GM19240 (cell line): ENCODE measurements around the gene ARID4A.
"Not testable (repeated sequence)": the region's sequence is repeated elsewhere in the genome, so short reads cannot be mapped to it uniquely, and the experiment has no call there.

Experiments used
- DNase-seq: peaks from one replicate; pipeline ENCODE4 v3.0.0; 2011; ENCODE audit warnings: low spot score; ENCODE audit not compliant: insufficient read length

The ARID4A gene

GRCh38 chr14:58294201-58294600 lies 4.2 kb upstream of the ARID4A start:
- no peak for DNase-seq

GRCh38 chr14:58296726-58297125 lies 1.6 kb upstream of the ARID4A start:
- no peak for DNase-seq

DNA sequence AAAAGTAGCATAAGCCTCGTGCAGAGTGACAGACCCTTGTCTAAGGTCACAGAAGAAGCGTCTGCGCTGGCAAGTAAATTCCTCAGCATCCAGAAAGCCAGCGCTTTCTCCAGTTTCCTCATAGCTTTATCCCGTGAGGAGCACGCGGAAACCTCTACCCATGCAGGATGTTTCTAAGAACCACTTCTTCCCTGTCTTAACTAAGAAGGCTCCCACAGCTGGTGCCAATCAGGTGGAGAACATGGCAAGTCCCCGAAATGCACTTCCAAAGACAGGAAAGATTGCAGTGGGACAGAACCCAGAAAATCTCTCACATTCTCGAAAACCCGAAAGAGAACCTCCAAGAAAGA lies 968 bp upstream of the ARID4A start:
- no peak for DNase-seq

GRCh38 chr14:58297762-58298476 lies 436 bp upstream of the ARID4A start:
- peak; percentile 74 for DNase-seq

GRCh38 chr14:58299401-58300330 lies 1.3 kb downstream of the ARID4A start:
- no peak for DNase-seq

- DNase-seq: no peak
These were observed 3.1 kb downstream of the ARID4A start for GRCh38 chr14:58301416-58301815.

DNA sequence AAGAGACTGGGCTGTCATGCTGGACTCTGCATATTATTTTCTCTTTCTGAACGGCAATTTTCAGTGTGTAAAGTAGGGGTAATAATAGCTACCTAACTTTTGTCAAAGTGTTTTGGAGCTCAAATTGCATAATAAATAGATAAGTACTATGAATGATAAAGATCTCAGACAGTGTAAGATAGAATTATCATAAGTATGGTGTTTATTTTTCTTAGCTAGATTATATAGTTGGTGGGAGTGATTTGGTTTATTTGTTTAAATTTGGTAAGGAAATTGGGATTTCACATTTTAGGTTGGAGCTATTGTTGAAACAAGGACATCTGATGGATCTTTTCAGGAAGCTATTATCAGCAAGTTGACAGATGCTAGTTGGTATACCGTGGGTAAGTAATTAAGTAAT lies 7.4 kb downstream of the ARID4A start:
- no peak for DNase-seq

- no peak for DNase-seq
These were observed 9.4 kb downstream of the ARID4A start for GRCh38 chr14:58307597-58308316.

DNA sequence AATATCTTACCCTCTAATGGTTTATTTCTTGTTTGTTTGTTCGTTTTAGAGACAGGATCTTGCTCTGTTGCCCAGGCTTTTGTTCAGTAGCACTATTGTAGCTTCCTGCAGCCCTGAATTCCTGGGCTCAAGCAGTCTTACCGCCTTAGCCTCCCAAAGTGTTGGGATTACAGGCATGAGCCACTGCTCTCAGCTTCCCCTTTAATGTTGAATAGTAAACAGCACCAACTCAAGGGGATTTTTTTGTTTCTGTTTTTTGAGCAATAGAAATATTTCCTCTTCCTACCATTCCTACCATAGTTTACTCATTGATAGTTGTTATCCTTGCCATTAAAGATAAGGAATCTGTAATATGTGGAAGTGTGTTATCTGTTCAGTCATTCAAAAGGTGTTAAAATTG lies 10.7 kb downstream of the ARID4A start:
- no peak for DNase-seq

DNA sequence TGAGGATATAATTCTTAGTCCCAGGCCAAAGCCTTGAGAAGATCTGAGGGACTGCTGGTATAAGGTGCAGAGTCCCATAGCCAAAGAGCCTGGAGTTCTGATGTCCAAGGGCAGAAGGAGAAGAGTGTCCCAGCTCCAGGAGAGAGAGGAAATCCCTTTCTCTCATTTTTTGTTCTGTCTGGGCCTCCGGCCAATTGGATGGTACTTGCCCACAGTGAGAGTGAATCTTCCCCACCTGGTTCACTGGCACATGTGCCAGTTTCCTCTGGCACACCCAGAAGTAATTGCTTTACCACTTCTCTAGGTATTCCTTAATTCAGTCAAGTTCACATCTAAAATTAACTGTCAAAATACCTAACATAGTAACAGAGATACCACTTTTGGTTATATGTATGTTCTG lies 15.3 kb downstream of the ARID4A start:
- no peak for DNase-seq

DNA sequence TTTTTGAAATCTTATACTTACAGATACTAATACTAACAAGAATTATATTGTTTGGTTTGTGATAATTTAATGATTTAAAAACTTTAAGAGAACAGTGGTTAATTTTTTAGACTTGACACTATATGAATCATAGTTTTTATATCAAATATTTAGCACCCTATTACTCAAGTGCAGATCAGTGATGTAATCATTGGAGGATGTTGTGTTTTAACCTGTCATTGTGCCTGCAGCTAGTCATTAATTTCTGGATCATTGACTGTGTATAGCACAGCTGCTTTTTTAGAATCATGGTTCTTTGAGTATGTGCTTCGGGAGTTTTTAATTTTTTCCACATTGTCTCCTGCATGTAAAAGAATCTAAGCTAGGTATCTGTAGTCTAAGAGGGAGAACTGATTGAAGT lies 17.3 kb downstream of the ARID4A start:
- no peak for DNase-seq

DNA sequence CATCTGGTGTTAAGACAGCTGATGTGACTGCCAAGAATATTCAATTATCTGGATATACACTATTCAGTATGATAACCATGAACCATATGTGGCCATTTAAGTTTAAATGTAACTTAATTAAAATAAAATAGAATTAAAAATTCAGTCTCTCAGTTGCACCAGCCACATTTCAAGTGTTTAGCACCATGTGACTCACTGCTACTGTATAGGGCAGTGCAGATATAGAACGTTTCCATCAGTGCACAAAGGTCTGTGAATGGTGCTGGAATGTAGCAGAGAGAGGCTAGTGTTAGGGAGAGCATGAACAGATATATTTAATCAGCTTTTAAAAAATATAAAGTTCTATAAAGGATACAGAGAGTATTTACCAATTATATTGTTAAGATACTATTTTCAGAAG lies 28.7 kb downstream of the ARID4A start:
- no peak for DNase-seq

GRCh38 chr14:58331111-58331510 lies 32.8 kb downstream of the ARID4A start:
- DNase-seq: peak; percentile 14

GRCh38 chr14:58332561-58332960 lies 34.2 kb downstream of the ARID4A start:
- DNase-seq: no peak

- not testable (repeated sequence) for DNase-seq
These were observed 41.3 kb downstream of the ARID4A start for GRCh38 chr14:58339666-58340065.

DNA sequence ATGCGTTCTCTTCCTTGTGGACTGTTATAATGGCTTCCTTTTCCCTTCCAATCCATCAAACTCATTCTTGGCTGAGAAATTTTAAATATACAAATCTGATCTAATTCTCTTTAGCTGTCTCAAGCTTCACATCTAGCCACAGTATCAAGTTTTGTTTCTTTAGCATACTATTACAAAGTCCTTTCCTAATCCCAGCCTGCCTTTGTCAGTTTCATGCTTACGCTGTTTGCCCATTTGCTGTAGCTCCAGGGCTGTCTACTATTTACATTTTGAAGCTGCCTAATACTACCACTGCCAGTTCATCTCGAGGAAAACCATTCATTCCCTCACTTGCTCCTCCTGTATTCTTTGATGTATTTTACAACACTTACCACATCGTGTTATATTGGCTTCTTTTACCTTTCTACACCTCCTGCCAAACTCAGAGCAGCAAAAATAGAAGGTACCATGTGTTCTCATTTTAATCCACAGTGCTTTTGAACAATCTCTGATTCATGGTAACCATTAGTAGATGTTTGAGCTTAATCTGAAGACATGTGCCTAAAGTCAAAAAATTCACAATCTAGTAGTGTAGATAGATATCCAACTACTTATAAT lies 42.9 kb downstream of the ARID4A start:
- DNase-seq: no peak

- DNase-seq: not testable (repeated sequence)
These were observed 45.2 kb downstream of the ARID4A start for GRCh38 chr14:58343535-58343934.

DNA sequence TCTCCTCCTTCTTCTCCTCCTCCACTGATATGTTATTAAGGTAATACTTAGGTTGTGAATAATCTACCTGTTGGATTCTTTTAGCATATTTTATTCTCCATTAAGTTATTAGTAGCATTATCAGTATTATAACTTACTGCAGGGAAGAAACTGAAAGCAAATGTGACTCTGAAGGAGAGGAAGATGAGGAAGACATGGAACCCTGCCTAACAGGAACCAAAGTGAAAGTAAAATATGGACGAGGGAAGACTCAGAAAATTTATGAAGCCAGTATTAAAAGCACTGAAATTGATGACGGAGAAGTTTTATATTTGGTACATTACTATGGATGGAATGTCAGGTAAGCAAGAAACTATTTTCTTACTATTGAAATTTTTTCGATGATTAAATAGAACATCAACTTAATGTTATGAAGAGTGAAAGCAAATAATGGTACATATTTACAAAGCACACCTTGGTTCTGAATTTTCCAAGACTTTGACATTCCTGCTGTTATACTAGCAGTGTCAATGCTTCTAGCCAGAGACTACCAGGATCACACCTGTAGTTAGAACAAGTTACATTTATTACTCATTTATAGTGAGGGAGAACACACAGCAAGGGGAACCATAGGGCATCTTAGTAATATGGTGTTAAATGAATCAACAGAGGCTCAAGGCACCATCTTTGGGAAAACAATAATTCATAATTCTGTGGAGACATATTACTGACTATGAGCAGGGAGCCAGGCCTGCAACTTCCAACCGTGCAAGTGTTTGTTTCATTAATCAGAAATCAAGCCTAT lies 55.4 kb downstream of the ARID4A start:
- no peak for DNase-seq

DNA sequence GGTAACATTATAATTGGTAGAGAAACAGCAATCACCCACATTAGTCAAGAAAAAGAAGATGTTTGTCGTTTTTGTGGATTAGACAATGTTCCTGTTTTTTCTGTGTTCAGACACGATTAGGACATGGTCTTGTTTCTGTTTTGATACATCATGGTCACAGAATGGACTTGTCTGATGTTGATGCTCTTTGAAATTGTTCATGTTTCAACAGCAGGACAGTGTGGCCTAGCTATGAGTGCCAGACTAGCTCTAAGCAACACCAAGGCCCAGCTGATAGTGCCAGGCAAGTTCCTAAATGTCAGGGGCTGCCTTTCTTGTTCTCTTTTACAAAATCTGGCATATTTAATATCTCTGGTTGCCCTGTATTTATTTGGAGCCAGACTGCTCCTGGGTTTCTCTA lies 56.5 kb downstream of the ARID4A start:
- no peak for DNase-seq

DNA sequence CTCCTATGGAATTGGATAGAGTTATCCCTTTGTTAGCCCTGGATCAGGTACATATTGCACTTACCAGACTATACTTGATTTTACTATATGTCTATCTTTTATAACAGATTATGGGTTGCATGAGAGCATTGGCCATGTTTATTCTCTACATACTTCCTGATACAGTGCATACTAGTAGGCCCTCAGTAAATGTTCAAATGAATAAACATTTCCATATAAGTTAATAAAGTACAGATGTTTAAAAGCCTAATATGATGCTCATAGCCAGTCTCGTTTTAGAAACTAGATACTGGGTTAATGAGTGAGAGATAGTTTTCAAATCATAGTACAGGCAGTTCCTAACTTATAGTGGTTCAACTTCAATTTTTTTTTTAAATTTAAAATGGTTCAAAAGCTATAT lies 57.9 kb downstream of the ARID4A start:
- DNase-seq: no peak

DNA sequence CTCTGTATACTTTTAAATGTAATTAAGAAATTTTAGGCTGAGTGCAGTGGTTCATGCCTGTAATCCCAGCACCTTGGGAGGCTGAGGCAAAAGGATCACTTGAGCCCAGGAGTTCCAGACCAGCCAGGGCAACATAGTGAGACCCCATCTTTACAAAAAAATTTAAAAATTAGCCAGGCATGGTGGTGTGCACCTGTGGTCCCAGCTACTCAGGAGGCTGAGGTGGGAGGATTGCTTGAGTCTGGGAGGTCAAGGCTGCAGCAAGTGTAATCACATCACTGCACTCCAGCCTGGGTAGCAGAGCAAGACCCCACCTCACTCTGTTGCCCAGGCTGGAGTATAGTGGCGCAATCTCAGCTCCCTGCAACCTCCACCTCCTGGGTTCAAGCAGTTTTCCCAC lies 63.9 kb downstream of the ARID4A start:
- not testable (repeated sequence) for DNase-seq
